PC-3 (cell line): ENCODE data around the gene UROD. TPM values are rescaled to one million over a fixed set of nuclear protein-coding genes. Genes with fewer than 3 reads are reported as not detected.

ENCODE experiments used
- ATAC-seq: fragments of 200-7000 bp; cut with Tn5 transposase; 2 replicates; pipeline ENCODE4 v1.9.1; 2020; ENCODE audit warnings: mild to moderate bottlenecking, moderate library complexity
- BruUV-seq: library from RNA; stranded (reverse); fragments of 400-500 nt; replicated peaks from 2 replicates; lab custom pipeline; 2021; lab: Mats Ljungman, UMichigan
- CTCF ChIA-PET: fragments of 300-600 bp; sonication (Branson Sonifier 250); formaldehyde crosslinking; loops from one replicate; lab custom pipeline; 2022; ENCODE audit warnings: antibody characterized with exemption; lab: Charles Lee
- POLR2A ChIA-PET: fragments of 300-600 bp; sonication (Branson Sonifier 250); formaldehyde crosslinking; loops from one replicate; lab custom pipeline; 2022; ENCODE audit warnings: antibody characterized with exemption; ENCODE audit not compliant: unreplicated experiment; lab: Charles Lee
- DNase-seq: peaks from one replicate; pipeline ENCODE4 v3.0.0-alpha.2; 2015
- H2AFZ ChIP-seq: fragments of 300-600 bp; sonication (generic); 2 replicates; pipeline ENCODE4 v1.6.0; 2016; ENCODE audit warnings: antibody characterized with exemption, low read length
- H3F3A ChIP-seq: fragments of 300-600 bp; sonication (generic); one replicate; pipeline ENCODE4 v1.6.0; 2017; ENCODE audit warnings: antibody characterized with exemption, low read length, control low read depth, mild to moderate bottlenecking; ENCODE audit not compliant: unreplicated experiment
- H3K27ac ChIP-seq: fragments of 300-600 bp; sonication (generic); 2 replicates; pipeline ENCODE4 v1.5.1; 2016; ENCODE audit warnings: mild to moderate bottlenecking, low read length
- H3K27me3 ChIP-seq: fragments of 300-600 bp; sonication (generic); 2 replicates; pipeline ENCODE4 v1.6.1; 2016; ENCODE audit warnings: low read length, mixed read lengths
- H3K36me3 ChIP-seq: fragments of 300-600 bp; sonication (generic); 2 replicates; pipeline ENCODE4 v1.6.1; 2016; ENCODE audit warnings: low read depth, mixed run types, low read length, mixed read lengths
- H3K4me1 ChIP-seq: fragments of 300-600 bp; sonication (generic); 2 replicates; pipeline ENCODE4 v1.5.1; 2016; ENCODE audit warnings: low read length; ENCODE audit not compliant: insufficient read depth
- H3K4me2 ChIP-seq: fragments of 300-600 bp; sonication (generic); 2 replicates; pipeline ENCODE4 v1.6.0; 2016; ENCODE audit warnings: low read length
- H3K4me3 ChIP-seq: fragments of 300-600 bp; sonication (generic); 2 replicates; pipeline ENCODE4 v1.5.1; 2016; ENCODE audit warnings: mild to moderate bottlenecking, low read length, mixed read lengths
- H3K79me2 ChIP-seq: fragments of 300-600 bp; sonication (generic); 2 replicates; pipeline ENCODE4 v1.6.1; 2017; ENCODE audit warnings: low read length, mixed read lengths
- H3K9ac ChIP-seq: fragments of 300-600 bp; sonication (generic); 2 replicates; pipeline ENCODE4 v1.6.0; 2016; ENCODE audit warnings: mild to moderate bottlenecking, low read length
- H3K9me2 ChIP-seq: fragments of 300-600 bp; sonication (generic); replicated peaks from 2 replicates; pipeline ENCODE4 v1.6.1; 2016; ENCODE audit warnings: mixed run types, low read length, mixed read lengths
- H3K9me3 ChIP-seq: fragments of 300-600 bp; sonication (generic); 2 replicates; pipeline ENCODE4 v1.6.1; 2016; ENCODE audit warnings: low read length, mixed read lengths
- H4K20me1 ChIP-seq: fragments of 300-600 bp; sonication (generic); 2 replicates; pipeline ENCODE4 v1.6.1; 2016; ENCODE audit warnings: low read length, mixed read lengths
- EZH2 ChIP-seq: fragments of 300-600 bp; sonication (generic); IDR thresholded peaks from one replicate; pipeline ENCODE4 v1.6.1; 2017; ENCODE audit warnings: antibody characterized with exemption, mild to moderate bottlenecking, low read length; ENCODE audit not compliant: unreplicated experiment
- EZH2phosphoT487 ChIP-seq: fragments of 300-600 bp; sonication (generic); IDR thresholded peaks from 2 replicates; pipeline ENCODE4 v1.6.1; 2018; ENCODE audit warnings: mild to moderate bottlenecking, antibody characterized with exemption, low read length, borderline replicate concordance
- intact Hi-C: fragments of 100-400 bp; cut with micrococcal nuclease; formaldehyde crosslinking; loops from 2 replicates; pipeline ENCODE4 v1.9.0; 2023
- total RNA-seq: library from RNA; depleted of rRNA; stranded (reverse); fragments of >200 nt; gene quantifications from 2 replicates; pipeline ENCODE4 v1.2.3, GENCODE V29; 2014
- TF ChIP-seq, protein P1 (sequence below): fragments of 300-600 bp; sonication (generic); conservative IDR thresholded peaks from 2 replicates; pipeline ENCODE4 v1.5.1; 2017; ENCODE audit warnings: antibody characterized with exemption, low read depth, mild to moderate bottlenecking, low read length

UROD gene
- total RNA-seq, 1 experiment from 2014 or later, result 168 TPM

DNA sequence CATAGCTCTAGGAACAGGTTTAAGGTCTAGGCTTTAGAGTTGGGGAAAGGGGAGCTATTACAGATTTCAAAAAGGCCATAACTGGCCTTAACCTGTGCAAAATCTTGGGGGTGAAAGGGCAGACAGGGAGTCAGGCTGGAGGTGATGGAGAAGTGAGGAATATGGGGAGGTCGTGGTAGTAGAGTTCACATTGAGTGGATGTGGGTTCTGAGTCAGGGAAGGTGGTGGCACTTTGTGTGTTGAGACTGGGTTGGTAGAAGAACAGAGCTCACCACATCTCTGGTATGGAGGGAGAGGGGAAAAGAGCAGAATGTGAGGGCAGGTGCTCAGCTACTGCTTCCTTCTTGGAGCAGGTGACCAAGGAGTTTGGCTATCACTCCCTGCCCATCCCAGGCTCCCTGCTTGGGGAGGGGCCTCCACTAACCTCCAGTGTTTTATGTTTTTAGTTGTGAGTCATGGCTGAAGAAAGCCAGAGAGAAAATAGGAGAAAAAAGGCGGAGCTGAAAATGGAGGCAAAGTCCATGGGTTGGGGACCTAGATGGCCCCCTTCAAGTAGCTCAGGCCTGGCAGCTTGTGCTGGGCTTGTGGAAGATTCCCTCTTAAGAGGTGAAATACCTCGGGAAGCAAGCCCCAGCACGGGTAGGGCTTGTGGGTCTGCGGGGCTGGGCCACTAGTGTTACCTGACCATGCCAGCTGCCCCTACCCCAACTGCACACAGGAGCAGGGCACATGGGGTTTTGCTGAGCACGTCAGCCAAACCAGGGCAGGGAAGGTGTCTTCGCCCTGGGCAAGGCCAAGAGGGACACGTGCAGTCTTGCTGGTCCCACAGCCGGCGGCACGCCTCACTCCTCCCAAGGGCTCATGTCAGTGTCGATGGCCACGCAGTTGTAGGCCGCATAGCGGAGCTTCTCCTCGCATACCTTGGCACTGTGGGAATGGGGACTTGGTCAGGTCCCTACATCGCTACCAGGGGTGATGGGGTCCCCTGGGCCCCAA lies 9.1 kb upstream of the UROD start:
- Histone ChIP-seq H3K9me3 (no peaks in the 10 kb centered on the region), H3K4me2 (no peak overlapping the region), H3F3A (no peaks in the 10 kb centered on the region), H4K20me1 (no peaks in the 10 kb centered on the region), H3K27ac (no peak overlapping the region), H3K4me1 (no peaks in the 10 kb centered on the region), H3K27me3 (no peaks in the 10 kb centered on the region), H3K9ac (no peak overlapping the region), H3K79me2 (no peaks in the 10 kb centered on the region), H2AFZ (no peak overlapping the region), H3K4me3 (no peak overlapping the region), H3K36me3 (peaks cover 14% of the 10 kb centered on the region), H3K9me2 (no peaks in the 10 kb centered on the region)
- TSS peak; percentile 23 for BruUV-seq
- TF ChIP-seq, protein P1, sequence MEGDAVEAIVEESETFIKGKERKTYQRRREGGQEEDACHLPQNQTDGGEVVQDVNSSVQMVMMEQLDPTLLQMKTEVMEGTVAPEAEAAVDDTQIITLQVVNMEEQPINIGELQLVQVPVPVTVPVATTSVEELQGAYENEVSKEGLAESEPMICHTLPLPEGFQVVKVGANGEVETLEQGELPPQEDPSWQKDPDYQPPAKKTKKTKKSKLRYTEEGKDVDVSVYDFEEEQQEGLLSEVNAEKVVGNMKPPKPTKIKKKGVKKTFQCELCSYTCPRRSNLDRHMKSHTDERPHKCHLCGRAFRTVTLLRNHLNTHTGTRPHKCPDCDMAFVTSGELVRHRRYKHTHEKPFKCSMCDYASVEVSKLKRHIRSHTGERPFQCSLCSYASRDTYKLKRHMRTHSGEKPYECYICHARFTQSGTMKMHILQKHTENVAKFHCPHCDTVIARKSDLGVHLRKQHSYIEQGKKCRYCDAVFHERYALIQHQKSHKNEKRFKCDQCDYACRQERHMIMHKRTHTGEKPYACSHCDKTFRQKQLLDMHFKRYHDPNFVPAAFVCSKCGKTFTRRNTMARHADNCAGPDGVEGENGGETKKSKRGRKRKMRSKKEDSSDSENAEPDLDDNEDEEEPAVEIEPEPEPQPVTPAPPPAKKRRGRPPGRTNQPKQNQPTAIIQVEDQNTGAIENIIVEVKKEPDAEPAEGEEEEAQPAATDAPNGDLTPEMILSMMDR, result no peak
- TF ChIP-seq EZH2phosphoT487 (no peak), EZH2 (no peak)
- intact Hi-C loops, result no loop called here
- ATAC-seq (no peak), DNase-seq (no peak)
- ChIA-PET POLR2A (no interaction called here), CTCF (no interaction called here)

DNA sequence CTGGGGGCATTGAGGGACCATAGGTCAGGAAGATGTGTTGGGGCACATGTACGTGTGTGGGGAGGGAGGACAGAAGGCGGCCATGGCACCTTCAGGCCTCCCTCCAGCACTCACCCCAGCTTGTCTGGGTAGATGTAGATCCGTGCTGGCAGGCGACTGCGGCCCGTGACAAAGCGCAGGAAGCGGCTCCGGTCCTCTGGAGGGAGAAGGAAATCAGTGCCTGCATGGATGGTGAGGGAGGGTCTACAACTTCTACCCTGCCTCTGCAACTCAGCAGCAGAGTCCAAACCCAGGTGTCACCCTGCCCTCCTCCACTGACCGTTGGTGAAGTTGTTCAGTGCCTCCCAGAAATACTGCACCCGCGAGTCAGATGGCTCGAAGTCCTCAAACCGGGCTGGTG lies 8.3 kb upstream of the UROD start:
- ChIA-PET CTCF (no interaction called here), POLR2A (no interaction called here)
- Histone ChIP-seq H3K9me3 (no peaks in the 10 kb centered on the region), H3K4me3 (no peak overlapping the region), H3K9ac (no peak overlapping the region), H3K9me2 (no peaks in the 10 kb centered on the region), H3K27me3 (no peaks in the 10 kb centered on the region), H2AFZ (no peak overlapping the region), H3K4me2 (no peak overlapping the region), H4K20me1 (no peaks in the 10 kb centered on the region), H3K79me2 (no peaks in the 10 kb centered on the region), H3K4me1 (no peaks in the 10 kb centered on the region), H3K36me3 (peaks cover 19% of the 10 kb centered on the region), H3K27ac (no peak overlapping the region), H3F3A (no peaks in the 10 kb centered on the region)
- TF ChIP-seq, protein P1, result no peak
- no peak for DNase-seq
- no peak for ATAC-seq
- BruUV-seq, result no TSS peak
- intact Hi-C loops, result no loop called here

DNA sequence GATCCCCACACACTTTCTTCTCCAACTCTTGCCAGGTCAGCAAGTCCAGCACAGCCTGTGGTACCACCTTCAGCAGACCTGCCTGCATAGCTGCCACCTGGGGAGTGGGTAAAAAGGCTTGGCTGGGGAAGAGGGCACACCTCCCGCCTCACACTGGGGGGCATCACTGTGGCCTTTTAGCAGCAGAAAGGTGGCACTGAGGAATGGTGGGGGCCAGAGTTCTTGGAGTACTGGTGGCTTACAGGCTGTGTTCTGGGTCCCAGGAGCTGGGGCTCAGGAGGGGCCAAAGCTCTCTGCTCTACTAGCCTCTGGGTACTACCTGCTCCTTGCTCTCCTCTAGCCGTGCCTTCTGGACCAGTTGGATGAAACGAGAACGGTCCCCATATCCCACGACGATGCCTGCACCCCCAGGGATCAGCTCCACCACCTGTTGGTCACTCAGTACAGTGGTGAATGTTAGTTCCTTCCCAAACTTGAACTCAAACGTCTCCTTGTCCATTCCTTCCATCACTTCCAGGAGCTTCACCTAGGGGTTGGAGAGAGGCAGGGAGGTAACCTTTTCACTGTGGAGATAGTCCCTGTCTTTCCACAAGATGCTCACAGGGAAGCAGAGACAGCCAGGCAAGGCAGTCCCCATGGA lies 7.7 kb upstream of the UROD start:
- no peaks in the 10 kb centered on the region for H3K79me2 ChIP-seq
- H3K36me3 ChIP-seq, result peaks cover 19% of the 10 kb centered on the region
- H3K4me1 ChIP-seq, result no peaks in the 10 kb centered on the region
- no peaks in the 10 kb centered on the region for H3K27me3 ChIP-seq
- no peak overlapping the region for H3K27ac ChIP-seq
- H3K9ac ChIP-seq, result no peak overlapping the region
- H4K20me1 ChIP-seq, result no peaks in the 10 kb centered on the region
- no peak overlapping the region for H2AFZ ChIP-seq
- H3K4me3 ChIP-seq, result no peak overlapping the region
- intact Hi-C loops, result no loop called here
- CTCF ChIA-PET, result no interaction called here
- ATAC-seq (no peak), DNase-seq (no peak)
- no peaks in the 10 kb centered on the region for H3F3A ChIP-seq
- no peak overlapping the region for H3K4me2 ChIP-seq
- H3K9me2 ChIP-seq, result no peaks in the 10 kb centered on the region
- BruUV-seq, result no TSS peak
- TF ChIP-seq, protein P1, result no peak
- TF ChIP-seq EZH2 (no peak), EZH2phosphoT487 (no peak)
- POLR2A ChIA-PET, result no interaction called here
- no peaks in the 10 kb centered on the region for H3K9me3 ChIP-seq
